HAP-1 (cell line): ENCODE results near the gene ARPC5.
"Not testable (repeated sequence)": the region's sequence is repeated elsewhere in the genome, so short reads cannot be mapped to it uniquely, and the experiment has no call there.

ENCODE experiments used
- DNase-seq, 2 experiments: peaks; one replicate each; pipeline ENCODE4 v3.0.0-alpha.2; 2016 to 2020; ENCODE audit warnings: low spot score in 2 of 2
- H3K27me3 ChIP-seq: fragments of 250-450 bp; sonication (Bioruptor Pico); 2 replicates; pipeline ENCODE4 v1.5.1; 2020; ENCODE audit warnings: low read depth, mild to moderate bottlenecking, moderate library complexity
- H3K36me3 ChIP-seq: fragments of 250-450 bp; sonication (Bioruptor Pico); replicated peaks from 2 replicates; pipeline ENCODE4 v1.5.1; 2020; ENCODE audit warnings: mild to moderate bottlenecking
- H3K4me1 ChIP-seq: fragments of 250-450 bp; sonication (Bioruptor Pico); 2 replicates; pipeline ENCODE4 v1.5.1; 2020; ENCODE audit warnings: mild to moderate bottlenecking
- H3K4me3 ChIP-seq: fragments of 250-450 bp; sonication (Bioruptor Pico); 2 replicates; pipeline ENCODE4 v1.5.1; 2020; ENCODE audit warnings: mild to moderate bottlenecking, moderate library complexity
- H3K9me3 ChIP-seq: fragments of 250-450 bp; sonication (Bioruptor Pico); 2 replicates; pipeline ENCODE4 v1.5.1; 2020; ENCODE audit warnings: mild to moderate bottlenecking, moderate library complexity
- in situ Hi-C: fragments of 300-500 bp; cut with MboI; formaldehyde crosslinking; loops from 3 replicates; pipeline ENCODE4 v1.14.3; 2020; ENCODE audit warnings: low sequenced_read_pairs, inconsistent platforms, mixed read lengths

The ARPC5 gene

GRCh38 chr1:183618202-183618601, 17.4 kb downstream of the ARPC5 start:
- H3K4me1 ChIP-seq, DNase-seq, H3K27me3 ChIP-seq, H3K9me3 ChIP-seq, H3K36me3 ChIP-seq, H3K4me3 ChIP-seq, in situ Hi-C loops: not testable (repeated sequence)

- H3K4me3 ChIP-seq, result not testable (repeated sequence)
These were observed 22.6 kb downstream of the ARPC5 start for GRCh38 chr1:183612975-183613374.

GRCh38 chr1:183612407-183612806, 23.2 kb downstream of the ARPC5 start:
- in situ Hi-C loops, result no loop called here
- no peaks in the 10 kb centered on the region for H3K9me3 ChIP-seq
- H3K36me3 ChIP-seq, result no peaks in the 10 kb centered on the region
- DNase-seq, result no peak
- H3K4me3 ChIP-seq, result no peak overlapping the region
- no peaks in the 10 kb centered on the region for H3K27me3 ChIP-seq
- no peaks in the 10 kb centered on the region for H3K4me1 ChIP-seq

More at GRCh38 chr1:183612975-183613374, 22.6 kb downstream of the ARPC5 start:
- in situ Hi-C loops, H3K9me3 ChIP-seq, H3K36me3 ChIP-seq, H3K4me1 ChIP-seq, H3K27me3 ChIP-seq, DNase-seq: not testable (repeated sequence)

- H3K4me1 ChIP-seq, result no peaks in the 10 kb centered on the region
- no peak for DNase-seq
- H3K4me3 ChIP-seq, result no peak overlapping the region
- no peaks in the 10 kb centered on the region for H3K9me3 ChIP-seq
- H3K27me3 ChIP-seq, result no peaks in the 10 kb centered on the region
- in situ Hi-C loops, result no loop called here
- H3K36me3 ChIP-seq, result no peaks in the 10 kb centered on the region
These were observed 24.6 kb downstream of the ARPC5 start for GRCh38 chr1:183611021-183611420.

GRCh38 chr1:183609759-183610452, 25.7 kb downstream of the ARPC5 start:
- DNase-seq, result no peak
- Histone ChIP-seq H3K36me3 (no peaks in the 10 kb centered on the region), H3K4me3 (no peak overlapping the region), H3K4me1 (no peaks in the 10 kb centered on the region), H3K27me3 (no peaks in the 10 kb centered on the region), H3K9me3 (no peaks in the 10 kb centered on the region)
- in situ Hi-C loops, result no loop called here

- Histone ChIP-seq H3K36me3 (no peaks in the 10 kb centered on the region), H3K27me3 (no peaks in the 10 kb centered on the region), H3K4me3 (no peak overlapping the region), H3K4me1 (no peaks in the 10 kb centered on the region), H3K9me3 (no peaks in the 10 kb centered on the region)
- DNase-seq, result peak; percentile 37 to 50
- in situ Hi-C loops, result no loop called here
These were observed 26.3 kb downstream of the ARPC5 start for GRCh38 chr1:183609313-183609712.

- Histone ChIP-seq H3K36me3 (no peaks in the 10 kb centered on the region), H3K9me3 (no peaks in the 10 kb centered on the region), H3K4me1 (no peaks in the 10 kb centered on the region), H3K27me3 (no peaks in the 10 kb centered on the region), H3K4me3 (no peak overlapping the region)
- no peak for DNase-seq
- in situ Hi-C loops, result no loop called here
These were observed 28.1 kb downstream of the ARPC5 start for GRCh38 chr1:183607322-183607980.

- Histone ChIP-seq H3K4me1 (no peaks in the 10 kb centered on the region), H3K9me3 (no peaks in the 10 kb centered on the region), H3K4me3 (no peak overlapping the region), H3K27me3 (no peaks in the 10 kb centered on the region), H3K36me3 (no peaks in the 10 kb centered on the region)
- in situ Hi-C loops, result no loop called here
- DNase-seq, result no peak
These were observed 29.7 kb downstream of the ARPC5 start for GRCh38 chr1:183605904-183606303.

- DNase-seq, result no peak
- no peaks in the 10 kb centered on the region for H3K27me3 ChIP-seq
- in situ Hi-C loops, result no loop called here
- no peak overlapping the region for H3K4me3 ChIP-seq
- H3K4me1 ChIP-seq, result no peaks in the 10 kb centered on the region
- H3K9me3 ChIP-seq, result no peaks in the 10 kb centered on the region
- H3K36me3 ChIP-seq, result no peaks in the 10 kb centered on the region
These were observed 30.8 kb downstream of the ARPC5 start for GRCh38 chr1:183604815-183605214.

GRCh38 chr1:183604038-183604808, 31.4 kb downstream of the ARPC5 start:
- H3K9me3 ChIP-seq, result no peaks in the 10 kb centered on the region
- no peaks in the 10 kb centered on the region for H3K27me3 ChIP-seq
- no peak overlapping the region for H3K4me3 ChIP-seq
- in situ Hi-C loops, result no loop called here
- no peaks in the 10 kb centered on the region for H3K4me1 ChIP-seq
- no peaks in the 10 kb centered on the region for H3K36me3 ChIP-seq
- DNase-seq, result no peak

GRCh38 chr1:183602510-183602909, 33.1 kb downstream of the ARPC5 start:
- Histone ChIP-seq H3K4me3 (no peak overlapping the region), H3K27me3 (no peaks in the 10 kb centered on the region), H3K36me3 (no peaks in the 10 kb centered on the region), H3K4me1 (no peaks in the 10 kb centered on the region), H3K9me3 (no peaks in the 10 kb centered on the region)
- in situ Hi-C loops, result no loop called here
- no peak for DNase-seq

GRCh38 chr1:183600634-183601033, 34.9 kb downstream of the ARPC5 start:
- H3K36me3 ChIP-seq, result no peaks in the 10 kb centered on the region
- no peaks in the 10 kb centered on the region for H3K9me3 ChIP-seq
- no peak overlapping the region for H3K4me3 ChIP-seq
- no peak for DNase-seq
- in situ Hi-C loops, result no loop called here
- no peaks in the 10 kb centered on the region for H3K4me1 ChIP-seq
- no peaks in the 10 kb centered on the region for H3K27me3 ChIP-seq

GRCh38 chr1:183600136-183600535, 35.4 kb downstream of the ARPC5 start:
- Histone ChIP-seq H3K36me3 (no peaks in the 10 kb centered on the region), H3K9me3 (no peaks in the 10 kb centered on the region), H3K4me3 (no peak overlapping the region), H3K27me3 (no peaks in the 10 kb centered on the region), H3K4me1 (no peaks in the 10 kb centered on the region)
- in situ Hi-C loops, result no loop called here
- no peak for DNase-seq

- no peaks in the 10 kb centered on the region for H3K36me3 ChIP-seq
- in situ Hi-C loops, result no loop called here
- no peaks in the 10 kb centered on the region for H3K9me3 ChIP-seq
- no peak overlapping the region for H3K4me3 ChIP-seq
- no peak for DNase-seq
- H3K27me3 ChIP-seq, result no peaks in the 10 kb centered on the region
- peaks cover 7% of the 10 kb centered on the region; the same call in 1 of the 2 replicates for H3K4me1 ChIP-seq
These were observed 37.2 kb downstream of the ARPC5 start for GRCh38 chr1:183598386-183598785.
